Measurements from ENCODE around the gene UBE2V1.

Gene UBE2V1

DNA sequence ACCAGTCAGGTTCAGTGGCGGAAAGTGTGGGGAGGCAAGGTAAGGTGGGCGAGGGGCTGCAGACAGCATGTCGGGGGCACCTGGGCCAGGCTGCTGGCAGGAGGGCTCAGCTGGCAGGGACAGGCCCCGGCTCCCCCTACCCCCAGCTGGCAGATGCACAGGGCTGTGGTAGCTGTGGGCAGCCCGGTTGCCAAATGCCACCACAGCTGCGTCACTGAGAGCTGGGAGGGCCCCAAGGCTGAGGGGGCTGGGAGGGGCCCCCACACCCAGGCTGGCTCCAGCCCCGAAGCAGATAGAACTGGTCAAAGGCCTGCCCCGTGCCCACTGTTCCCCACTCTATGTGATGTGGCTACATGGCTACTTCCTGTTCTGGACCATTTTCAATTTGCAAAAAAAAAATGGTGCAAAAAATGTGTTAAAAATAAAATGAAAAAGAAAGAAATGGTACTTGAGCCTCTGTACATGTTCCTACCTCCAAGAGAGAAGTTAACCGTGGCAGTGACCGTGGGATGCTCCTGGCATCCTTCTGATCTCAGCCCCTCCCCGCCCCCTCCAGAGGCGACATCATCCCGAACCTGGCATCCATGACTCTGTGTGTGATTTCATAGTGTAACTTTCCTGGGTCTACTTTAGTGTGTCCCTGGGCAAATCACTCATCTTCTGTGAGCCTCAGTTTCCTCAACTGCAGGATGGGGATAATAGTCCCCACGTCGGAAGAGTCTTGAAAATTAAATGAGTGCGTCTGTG, 64.4 kb downstream of the UBE2V1 start:
- no peak for DNase-seq (ENCODE audit: low read depth in 1 of 2, low spot score in 1 of 2)

DNA sequence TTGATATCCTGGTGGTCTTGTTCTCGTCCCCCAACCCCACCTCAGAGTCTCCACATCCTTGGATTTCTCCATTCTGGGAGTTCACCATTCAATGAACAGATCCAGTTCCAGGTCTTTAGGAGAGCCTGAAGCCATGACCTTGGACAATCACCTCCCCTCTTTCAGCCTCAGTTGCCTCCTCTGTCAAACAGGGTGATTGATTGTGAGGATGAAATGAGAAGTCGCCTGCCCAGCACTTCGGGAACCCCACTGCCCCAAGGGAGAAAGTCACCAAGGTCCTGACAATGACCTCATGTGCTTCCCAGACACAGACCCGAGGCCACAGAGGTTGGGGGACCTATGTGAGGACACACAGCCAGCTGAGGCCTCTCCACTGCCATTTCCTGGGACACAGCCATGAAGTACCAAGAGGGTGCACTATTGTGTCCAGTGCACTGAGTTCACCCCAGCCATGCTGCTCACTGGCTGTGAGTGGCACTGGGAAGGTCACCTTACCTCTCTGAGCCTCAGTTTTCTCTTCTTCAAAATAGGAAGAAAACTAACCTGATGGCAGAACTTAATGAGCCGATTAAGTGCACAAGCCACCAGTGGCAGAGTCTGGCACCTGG, 68.5 kb downstream of the UBE2V1 start:
- DNase-seq (ENCODE audit: low read depth in 1 of 2, low spot score in 1 of 2): no peak

GRCh38 chr20:50043573-50044352, 69.2 kb downstream of the UBE2V1 start:
- no peak for DNase-seq (ENCODE audit: low read depth in 1 of 2, low spot score in 1 of 2)

DNA sequence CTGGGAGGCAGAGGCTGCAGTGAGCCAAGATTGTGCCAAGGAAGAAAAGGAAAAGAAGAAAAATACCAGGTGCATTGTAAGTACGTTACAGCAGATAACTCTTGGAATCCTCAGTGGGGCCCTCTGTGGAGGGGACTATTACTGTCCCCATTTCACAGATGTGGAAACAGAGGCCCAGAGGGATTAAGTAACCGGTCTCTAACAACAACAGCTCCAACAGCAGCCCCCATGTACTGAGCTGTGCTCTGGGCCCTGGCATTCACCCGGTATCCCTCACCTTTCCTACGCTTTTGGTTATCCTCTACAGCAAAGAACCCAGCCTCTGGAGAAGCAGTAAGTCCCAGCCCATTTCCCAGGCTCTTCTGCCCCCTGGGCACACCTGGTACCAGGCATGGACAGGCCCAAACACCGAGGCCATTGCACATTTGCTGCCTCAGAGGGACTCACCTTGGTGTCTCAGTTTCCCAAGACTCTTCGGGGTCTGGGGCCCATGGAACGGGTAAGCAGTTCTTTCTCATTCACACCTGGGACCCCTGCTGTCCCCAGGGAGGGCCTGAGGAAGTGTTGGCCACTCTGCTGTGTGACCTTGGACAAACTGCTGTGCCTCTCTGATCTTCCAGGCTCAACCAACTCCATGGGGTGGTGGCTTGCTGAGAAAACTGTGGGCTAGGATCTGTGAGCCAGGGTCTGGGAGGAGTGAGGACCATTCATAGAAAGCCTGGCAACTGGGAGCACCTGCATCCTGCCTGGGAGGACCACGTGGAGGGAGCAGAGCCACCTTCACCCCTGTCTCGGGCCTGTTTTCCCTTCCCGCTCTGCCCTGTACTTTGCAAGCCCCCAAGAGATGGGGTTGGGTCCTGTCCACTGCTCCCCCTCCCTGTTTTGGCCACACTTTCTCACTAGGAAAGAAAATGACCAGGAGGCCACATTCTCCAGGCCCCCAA, 70.3 kb downstream of the UBE2V1 start:
- DNase-seq (ENCODE audit: low read depth in 1 of 2, low spot score in 1 of 2): no peak

DNA sequence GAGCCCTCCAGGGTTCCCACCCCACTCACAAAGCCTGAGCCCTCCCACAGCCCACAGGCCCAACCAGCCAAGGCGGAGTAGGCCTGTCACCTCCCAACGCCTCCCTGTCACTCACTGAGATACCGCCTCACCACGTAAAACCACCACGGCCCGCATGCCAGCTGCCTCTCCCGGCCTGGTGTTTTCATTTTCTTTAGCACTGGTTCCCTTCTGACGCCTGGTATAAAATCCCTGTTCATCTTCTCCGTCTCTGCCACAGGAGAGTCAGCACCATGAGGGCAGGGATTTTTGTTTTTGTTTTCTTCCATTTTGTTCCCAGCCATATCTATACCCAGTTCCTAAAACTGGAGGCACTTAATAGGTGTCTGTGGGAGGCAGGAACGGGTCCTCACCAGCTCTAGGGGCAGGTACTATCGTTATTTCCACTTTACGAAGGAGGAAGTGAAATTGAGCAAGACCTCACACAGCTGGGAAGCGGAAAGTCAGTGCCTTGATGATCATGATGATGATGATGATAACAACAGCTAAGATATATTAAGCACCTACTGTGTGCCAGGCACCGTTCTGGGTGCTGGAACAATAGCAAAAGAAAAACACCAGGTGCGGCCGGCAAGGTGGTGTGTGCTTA, 71.6 kb downstream of the UBE2V1 start:
- no peak for DNase-seq (ENCODE audit: low read depth in 1 of 2, low spot score in 1 of 2)

DNA sequence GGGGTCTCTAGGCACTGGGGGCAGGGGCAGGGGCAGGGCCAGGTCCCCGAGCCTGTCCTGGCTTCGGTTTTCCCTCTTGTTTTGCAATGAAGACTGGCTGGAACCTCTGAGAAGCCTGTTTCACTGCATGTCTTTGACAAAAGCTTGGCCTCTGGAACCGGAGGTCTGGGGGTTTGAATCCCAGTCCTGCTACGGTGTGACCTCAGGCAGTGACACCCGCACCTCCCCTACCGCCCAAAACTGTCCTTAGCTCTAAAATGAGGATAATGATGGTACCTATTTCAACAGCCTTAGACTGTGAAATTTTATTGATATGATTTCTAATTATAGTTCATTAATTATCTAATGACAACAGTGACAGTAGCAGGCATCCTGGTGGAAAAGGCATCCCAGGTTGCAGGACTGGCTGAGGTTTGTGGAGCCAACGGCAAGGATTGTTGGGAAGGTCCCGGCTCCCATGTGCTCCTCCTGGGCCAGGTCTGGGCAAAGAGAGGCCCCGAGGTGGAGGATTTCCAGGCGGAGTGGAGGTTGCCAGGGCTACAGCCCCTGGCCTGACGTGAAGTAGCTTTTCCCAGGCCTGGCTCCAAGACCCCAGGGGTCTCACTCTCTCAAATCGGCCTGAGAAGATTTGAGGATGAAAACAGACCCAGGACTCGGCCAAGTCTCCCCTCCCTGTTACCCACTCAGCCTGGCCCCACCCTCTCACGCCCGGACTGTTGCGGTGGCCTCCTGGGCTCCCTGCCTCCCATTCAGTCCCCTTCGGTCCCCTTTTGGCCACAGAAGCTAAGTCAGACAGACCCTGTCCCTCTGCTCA, 72.3 kb downstream of the UBE2V1 start:
- no peak for DNase-seq (ENCODE audit: low read depth in 1 of 2, low spot score in 1 of 2)

- no peak for DNase-seq (ENCODE audit: low read depth in 1 of 2, low spot score in 1 of 2)
Observed at GRCh38 chr20:50039706-50040431, 73.1 kb downstream of the UBE2V1 start.

- DNase-seq (ENCODE audit: low read depth in 1 of 2, low spot score in 1 of 2): no peak
Observed at GRCh38 chr20:50038574-50038991, 74.4 kb downstream of the UBE2V1 start.

- DNase-seq (ENCODE audit: low read depth in 1 of 2, low spot score in 1 of 2): no peak
Observed at GRCh38 chr20:50038169-50038568, 74.8 kb downstream of the UBE2V1 start.

DNA sequence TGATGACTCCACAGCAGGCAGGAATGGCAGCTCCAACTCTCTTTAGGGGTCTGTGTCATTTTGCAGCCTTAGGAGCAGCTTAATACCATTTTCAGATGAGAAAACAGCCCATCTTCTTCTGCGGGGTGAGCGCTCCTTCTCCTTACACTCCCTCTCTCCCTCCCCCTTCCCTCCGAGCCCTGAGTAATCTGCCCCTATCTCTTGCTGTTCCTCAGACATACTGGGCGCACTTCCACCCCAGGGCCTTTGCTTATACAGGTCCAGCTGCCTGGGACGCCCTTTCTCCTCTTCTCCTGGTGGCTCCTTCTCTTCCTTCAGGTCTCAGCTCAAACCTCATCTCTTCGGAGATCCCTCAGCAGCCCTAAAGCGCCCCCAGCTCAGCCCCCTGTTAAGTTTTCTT, 75.4 kb downstream of the UBE2V1 start:
- no peak for DNase-seq (ENCODE audit: low read depth in 1 of 2, low spot score in 1 of 2)

- no peak for DNase-seq (ENCODE audit: low read depth in 1 of 2, low spot score in 1 of 2)
Observed at GRCh38 chr20:50037123-50037522, 75.8 kb downstream of the UBE2V1 start.

DNA sequence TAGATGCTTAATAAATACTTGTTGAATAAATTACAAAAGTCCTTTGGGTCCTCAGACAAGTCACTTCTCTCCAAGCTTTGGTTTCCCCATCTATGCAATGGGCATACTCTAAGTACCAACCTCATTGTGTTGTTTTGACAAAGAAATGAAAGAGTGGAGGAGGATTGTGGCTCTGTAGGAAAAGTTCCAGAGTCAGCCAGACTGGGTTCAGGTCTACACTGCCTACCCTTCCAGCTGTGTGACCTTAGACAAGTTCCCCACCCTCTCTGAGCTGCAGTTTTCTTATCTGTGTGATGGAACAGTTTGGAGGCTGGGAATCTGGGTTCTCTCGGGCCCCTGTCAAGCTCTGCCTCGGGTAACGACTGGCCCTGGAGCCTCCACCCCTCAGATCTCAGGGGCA, 76.2 kb downstream of the UBE2V1 start:
- DNase-seq (ENCODE audit: low read depth in 1 of 2, low spot score in 1 of 2): no peak

- no peak for DNase-seq (ENCODE audit: low read depth in 1 of 2, low spot score in 1 of 2)
Observed at GRCh38 chr20:50034567-50035180, 78.3 kb downstream of the UBE2V1 start.

DNA sequence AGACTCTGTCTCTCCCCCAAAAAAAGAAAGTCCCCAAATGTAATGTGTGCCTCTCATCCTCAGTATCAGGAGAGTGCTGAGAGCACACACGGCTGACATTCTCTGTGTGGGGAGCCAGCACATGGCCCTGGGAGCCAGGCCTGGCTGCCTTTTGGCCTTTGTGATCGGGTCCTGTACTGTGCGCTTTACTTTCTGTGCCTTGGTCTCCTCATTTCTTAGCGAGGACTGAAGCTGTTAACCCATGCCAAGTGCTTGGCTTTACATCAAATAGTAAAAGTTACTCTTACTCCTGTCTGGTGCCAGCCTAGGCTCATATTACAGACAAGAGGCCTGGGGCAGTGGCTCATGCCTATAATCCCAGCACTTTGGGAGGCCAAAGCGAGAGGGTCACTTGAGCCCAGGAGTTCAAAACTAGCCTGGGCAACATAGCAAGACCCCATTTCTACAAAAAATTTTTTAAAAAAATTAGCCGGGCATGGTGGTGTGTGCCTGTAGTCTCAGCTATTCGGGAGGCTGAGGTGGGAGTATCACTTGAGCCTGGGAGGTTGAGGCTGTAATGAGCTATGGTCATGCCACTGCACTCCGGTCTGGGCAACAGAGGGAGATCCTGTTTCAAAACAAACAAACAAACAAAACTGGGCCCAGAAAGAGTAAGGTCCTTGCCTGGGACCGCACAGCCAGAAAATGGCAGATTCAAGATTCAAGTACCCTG, 79.8 kb downstream of the UBE2V1 start:
- no peak for DNase-seq (ENCODE audit: low read depth in 1 of 2, low spot score in 1 of 2)
